Gastroesophageal sphincter (tissue), 4 donors: ENCODE results near the gene PGRMC2. TPM values are rescaled to one million over a fixed set of nuclear protein-coding genes. Genes with fewer than 3 reads are reported as not detected.
A peak's percentile ranks its signal among the peaks of the same experiment; 100 is the strongest.

Experiments
- ATAC-seq: fragments of 150-250 bp; one replicate; pipeline ENCODE4 v1.9.1; 2016; ENCODE audit warnings: mild to moderate bottlenecking, moderate library complexity
- H3K27ac ChIP-seq, 4 donors: fragments of 200-600 bp; sonication (generic) in 3 of 4; 1 replicate in 3 of 4; 2 replicates in 1 of 4; pipeline ENCODE4 v1.5.1; 2016 to 2019
- H3K27me3 ChIP-seq: fragments of 200-600 bp; sonication (generic); one replicate; pipeline ENCODE4 v1.5.1; 2019
- H3K36me3 ChIP-seq, 2 donors: fragments of 200-600 bp; sonication (generic); one replicate each; pipeline ENCODE4 v1.5.1; 2019; ENCODE audit warnings: control low read depth in 1 of 2
- H3K4me1 ChIP-seq, 3 donors: fragments of 200-600 bp; sonication (generic); 1 replicate in 2 of 3; 2 replicates in 1 of 3; pipeline ENCODE4 v1.5.1; 2016 to 2019; ENCODE audit warnings: control low read depth in 2 of 3
- H3K4me3 ChIP-seq, 2 donors: fragments of 200-600 bp; sonication (generic); one replicate each; pipeline ENCODE4 v1.5.1; 2019; ENCODE audit warnings: mild to moderate bottlenecking in 1 of 2, moderate library complexity in 1 of 2
- H3K9me3 ChIP-seq, 3 donors: fragments of 200-600 bp; sonication (generic); one replicate each; pipeline ENCODE4 v1.5.1; 2017 to 2019; ENCODE audit warnings: control low read depth in 2 of 3
- EP300 ChIP-seq: sonication (generic); formaldehyde crosslinking; IDR thresholded peaks from one replicate; pipeline ENCODE4 v1.6.1; 2017; ENCODE audit warnings: antibody characterized with exemption, mild to moderate bottlenecking
- POLR2A ChIP-seq, 2 donors: fragments of 450-650 bp; IDR thresholded peaks; one replicate each; pipeline ENCODE4 v1.6.1; 2017; ENCODE audit warnings: antibody characterized with exemption in 2 of 2, mild to moderate bottlenecking in 2 of 2, moderate library complexity in 1 of 2
- POLR2AphosphoS5 ChIP-seq: sonication (generic); formaldehyde crosslinking; IDR thresholded peaks from one replicate; pipeline ENCODE4 v1.6.1; 2017; ENCODE audit warnings: antibody characterized with exemption
- WGBS, 2 donors: methylation state at CpG; one replicate each; pipeline ENCODE4 v1.1.5; 2018; ENCODE audit warnings: low coverage in 1 of 2; 5-methylcytosine and 5-hydroxymethylcytosine counted together
- total RNA-seq, 4 donors: library from RNA; depleted of rRNA; stranded (reverse); fragments of >200 nt; gene quantifications; one replicate each; pipeline ENCODE4 v1.1.0, GENCODE V29; 2016
- TF ChIP-seq, protein P1 (sequence below), 4 experiments: fragments of 200-600 bp in 2 of 4; fragments of 450-650 bp in 2 of 4; sonication (generic) in 1 of 4; IDR thresholded peaks; one replicate each; pipeline ENCODE4 v1.5.1; 2017 to 2019; ENCODE audit warnings: antibody characterized with exemption in 4 of 4, mild to moderate bottlenecking in 2 of 4, moderate library complexity in 2 of 4

The PGRMC2 gene
- total RNA-seq, 4 donors from 2014 or later, result 47.3 to 79.2 (median 64.7) TPM

GRCh38 chr4:128285085-128285997, 2.3 kb downstream of the PGRMC2 start:
- H3K36me3 ChIP-seq, result no peaks in the 10 kb centered on the region
- H3K27me3 ChIP-seq, result no peaks in the 10 kb centered on the region
- H3K9me3 ChIP-seq, result no peaks in the 10 kb centered on the region
- peak overlapping the region; percentile 5 to 93 for H3K4me3 ChIP-seq
- peaks cover 0 to 62% (median 3%) of the 10 kb centered on the region in 3 donors for H3K4me1 ChIP-seq
- no peak for ATAC-seq
- H3K27ac ChIP-seq, result peak overlapping the region; percentile 64 to 96 (median 96)
- 34 to 35% methylated on average over 8 to 9 of the region's 18 CpGs for WGBS, 2 donors
- TF ChIP-seq POLR2A (IDR thresholded peaks at IDR 0.05) (no peak), EP300 (no peak), POLR2AphosphoS5 (no peak)
- TF ChIP-seq, protein P1, sequence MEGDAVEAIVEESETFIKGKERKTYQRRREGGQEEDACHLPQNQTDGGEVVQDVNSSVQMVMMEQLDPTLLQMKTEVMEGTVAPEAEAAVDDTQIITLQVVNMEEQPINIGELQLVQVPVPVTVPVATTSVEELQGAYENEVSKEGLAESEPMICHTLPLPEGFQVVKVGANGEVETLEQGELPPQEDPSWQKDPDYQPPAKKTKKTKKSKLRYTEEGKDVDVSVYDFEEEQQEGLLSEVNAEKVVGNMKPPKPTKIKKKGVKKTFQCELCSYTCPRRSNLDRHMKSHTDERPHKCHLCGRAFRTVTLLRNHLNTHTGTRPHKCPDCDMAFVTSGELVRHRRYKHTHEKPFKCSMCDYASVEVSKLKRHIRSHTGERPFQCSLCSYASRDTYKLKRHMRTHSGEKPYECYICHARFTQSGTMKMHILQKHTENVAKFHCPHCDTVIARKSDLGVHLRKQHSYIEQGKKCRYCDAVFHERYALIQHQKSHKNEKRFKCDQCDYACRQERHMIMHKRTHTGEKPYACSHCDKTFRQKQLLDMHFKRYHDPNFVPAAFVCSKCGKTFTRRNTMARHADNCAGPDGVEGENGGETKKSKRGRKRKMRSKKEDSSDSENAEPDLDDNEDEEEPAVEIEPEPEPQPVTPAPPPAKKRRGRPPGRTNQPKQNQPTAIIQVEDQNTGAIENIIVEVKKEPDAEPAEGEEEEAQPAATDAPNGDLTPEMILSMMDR (IDR thresholded peaks at IDR 0.05), result peak in 1 of 4 experiments; percentile 10

DNA sequence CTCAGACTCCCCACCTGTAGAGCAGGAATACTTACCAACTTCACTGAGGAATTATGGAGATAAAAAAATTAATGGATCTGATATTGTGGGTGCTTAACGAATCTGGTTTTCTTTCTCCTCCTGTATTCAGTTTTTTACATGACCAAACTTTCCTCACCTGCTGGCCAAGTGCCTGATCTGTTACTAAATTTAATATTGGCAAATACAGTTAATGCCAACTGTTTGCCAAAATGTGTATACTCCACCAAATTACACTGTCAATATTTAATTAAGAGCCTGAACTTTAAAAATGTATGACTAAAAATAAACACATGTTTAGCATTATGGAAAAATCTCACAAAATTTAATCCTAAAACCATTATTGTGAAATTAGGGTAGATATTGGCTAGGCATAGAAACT, 3.3 kb downstream of the PGRMC2 start:
- Histone ChIP-seq H3K9me3 (no peaks in the 10 kb centered on the region), H3K27ac (peak overlapping the region in 1 of 4 donors; percentile 95), H3K27me3 (no peaks in the 10 kb centered on the region), H3K36me3 (no peaks in the 10 kb centered on the region), H3K4me1 (peaks cover 0 to 62% (median 6%) of the 10 kb centered on the region in 3 donors), H3K4me3 (no peak overlapping the region)
- no peak for ATAC-seq
- no peak for TF ChIP-seq POLR2AphosphoS5
- TF ChIP-seq, protein P1 (IDR thresholded peaks at IDR 0.05), result no peak
- TF ChIP-seq EP300, result no peak
- no peak for TF ChIP-seq POLR2A (IDR thresholded peaks at IDR 0.05)
- WGBS, 2 donors, result 70 to 82% methylated on average over 1 of the region's 1 CpG

DNA sequence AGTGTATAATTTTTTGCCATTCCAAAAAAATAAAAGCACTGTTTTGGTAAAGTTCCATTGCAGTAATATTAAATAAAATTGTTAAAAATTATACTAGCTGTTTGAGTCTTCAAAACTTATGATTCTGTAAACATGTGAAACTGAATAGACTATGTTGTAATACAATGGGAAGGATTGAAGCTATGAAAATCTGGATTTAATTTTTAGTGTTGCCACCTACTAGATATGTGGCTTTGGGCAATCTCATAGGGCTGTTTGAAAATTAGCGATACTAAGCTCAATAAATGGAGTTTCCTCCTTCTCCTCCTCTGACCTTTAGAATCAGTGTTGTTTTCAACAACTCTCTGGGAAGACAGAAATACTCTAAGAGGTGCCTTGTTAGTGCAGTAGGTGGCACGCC, 4.5 kb downstream of the PGRMC2 start:
- TF ChIP-seq EP300 (no peak), POLR2AphosphoS5 (no peak)
- TF ChIP-seq, protein P1 (IDR thresholded peaks at IDR 0.05), result no peak
- H3K4me1 ChIP-seq, result peaks cover 0 to 60% (median 6%) of the 10 kb centered on the region in 3 donors
- 95 to 97% methylated on average over 2 of the region's 2 CpGs for WGBS, 2 donors
- no peak overlapping the region for H3K4me3 ChIP-seq
- H3K9me3 ChIP-seq, result no peaks in the 10 kb centered on the region
- H3K27me3 ChIP-seq, result no peaks in the 10 kb centered on the region
- no peaks in the 10 kb centered on the region for H3K36me3 ChIP-seq
- no peak for ATAC-seq
- H3K27ac ChIP-seq, result no peak overlapping the region

DNA sequence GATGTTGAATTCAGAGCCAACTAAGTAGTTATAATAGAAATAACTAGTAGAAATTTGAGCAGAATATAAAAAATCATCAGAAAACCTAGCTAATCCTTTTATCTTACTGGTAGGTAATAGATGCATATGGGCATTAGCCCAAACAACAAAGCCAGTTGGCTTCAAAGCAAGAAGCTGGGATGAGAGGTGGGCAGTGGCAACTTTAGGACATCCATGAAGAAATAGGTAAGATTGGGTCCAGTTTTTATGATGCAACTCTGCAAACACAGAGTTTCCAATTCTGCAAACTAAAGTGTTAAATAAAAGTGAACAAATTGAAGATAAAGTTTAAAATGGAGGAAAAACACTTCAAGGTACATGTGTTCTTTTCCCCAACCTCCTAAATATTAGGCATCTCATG, 5.1 kb downstream of the PGRMC2 start:
- Histone ChIP-seq H3K27ac (no peak overlapping the region), H3K4me1 (peaks cover 0 to 60% (median 6%) of the 10 kb centered on the region in 3 donors), H3K9me3 (no peaks in the 10 kb centered on the region), H3K4me3 (no peak overlapping the region), H3K36me3 (no peaks in the 10 kb centered on the region), H3K27me3 (no peaks in the 10 kb centered on the region)
- TF ChIP-seq, protein P1 (IDR thresholded peaks at IDR 0.05), result no peak
- no peak for TF ChIP-seq POLR2A (IDR thresholded peaks at IDR 0.05)
- ATAC-seq, result no peak

- 100% methylated on average over 1 of the region's 1 CpG for WGBS, 2 donors
- Histone ChIP-seq H3K9me3 (no peaks in the 10 kb centered on the region), H3K36me3 (no peaks in the 10 kb centered on the region), H3K4me1 (peaks cover 0 to 58% (median 6%) of the 10 kb centered on the region in 3 donors), H3K27ac (no peak overlapping the region), H3K4me3 (no peak overlapping the region), H3K27me3 (no peaks in the 10 kb centered on the region)
- TF ChIP-seq POLR2AphosphoS5, result no peak
- TF ChIP-seq POLR2A (IDR thresholded peaks at IDR 0.05), result no peak
- no peak for ATAC-seq
Observed at GRCh38 chr4:128281354-128281753, 6.3 kb downstream of the PGRMC2 start.
